Adrenal gland (tissue), 12 donors: Measurements from ENCODE around the gene TRAF4. TPM values are rescaled to one million over a fixed set of nuclear protein-coding genes. Genes with fewer than 3 reads are reported as not detected.

ENCODE experiments used
- DNase-seq, 7 donors: peaks; one replicate each; pipeline ENCODE4 v3.0.0-alpha.2; 2019 to 2020
- H3K27ac ChIP-seq, 5 donors: fragments of 200-600 bp; sonication (generic) in 4 of 5; 1 replicate in 3 of 5; 2 replicates in 2 of 5; pipeline versions ENCODE4 v1.5.1 to v1.8.0; 2016 to 2020; ENCODE audit warnings: mild to moderate bottlenecking in 1 of 5
- H3K27me3 ChIP-seq: fragments of 200-600 bp; 2 replicates; pipeline ENCODE4 v1.8.0; 2021
- H3K36me3 ChIP-seq, 2 donors: fragments of 200-600 bp; replicated peaks in 1 of 2; 1 replicate in 1 of 2; 2 replicates in 1 of 2; pipeline versions ENCODE4 v1.5.1 to v1.8.0; 2018 to 2022
- H3K4me1 ChIP-seq, 2 donors: fragments of 200-600 bp; replicated peaks in 1 of 2; 1 replicate in 1 of 2; 2 replicates in 1 of 2; pipeline versions ENCODE4 v1.5.1 to v1.8.0; 2018 to 2021
- H3K4me3 ChIP-seq, 4 donors: fragments of 200-600 bp; sonication (generic) in 3 of 4; one replicate each; pipeline ENCODE4 v1.5.1; 2016 to 2018
- H3K9me3 ChIP-seq, 3 donors: fragments of 200-600 bp; sonication (generic) in 1 of 3; replicated peaks in 1 of 3; 1 replicate in 2 of 3; 2 replicates in 1 of 3; pipeline versions ENCODE4 v1.5.1 to v1.8.0; 2016 to 2021
- POLR2A ChIP-seq, 2 donors: fragments of 450-650 bp; IDR thresholded peaks; one replicate each; pipeline ENCODE4 v1.6.1; 2017; ENCODE audit warnings: antibody characterized with exemption in 2 of 2, mild to moderate bottlenecking in 2 of 2, moderate library complexity in 1 of 2
- WGBS, 4 donors: extraction: QIAGEN DNeasy Blood & Tissue Kit in 2 of 4; methylation state at CpG; one replicate each; pipeline versions ENCODE4 v1.1.5 to v1.1.7; 2013 to 2017; 5-methylcytosine and 5-hydroxymethylcytosine counted together
- intact Hi-C, 2 donors: fragments of 100-400 bp; cut with DNase I; formaldehyde crosslinking; loops; one replicate each; pipeline versions ENCODE4 v1.14.1 to v1.15.0; 2022 to 2023
- polyA plus RNA-seq, 3 donors: library from polyadenylated mRNA; stranded (reverse); fragments of 200-250 nt in 2 of 3; fragments of 350-450 nt in 1 of 3; fragmentation: Illumina TruSeq in 1 of 3; extraction: RNeasy Lipid Tissue Mini Kit (QIAGEN cat#74804) in 1 of 3; gene quantifications; one replicate each; pipeline ENCODE4 v1.2.3, GENCODE V29; 2013 to 2014
- total RNA-seq, 9 donors: library from RNA; depleted of rRNA in 4 of 9; stranded (reverse); fragments of >200 nt in 4 of 9; fragments of 120-200 nt in 1 of 9; fragmentation: NEBNext Ultra II Directional in 1 of 9; extraction: Animal tissue kit (Norgen Biotek cat#: 25700) in 1 of 9; gene quantifications; one replicate each; pipeline versions ENCODE4 v1.1.0 to v1.2.4, GENCODE V29; 2013 to 2023
- TF ChIP-seq, protein P1 (sequence below), 6 experiments: fragments of 450-650 bp in 4 of 6; fragments of 200-600 bp in 2 of 6; sonication (generic) in 1 of 6; IDR thresholded peaks; 1 replicate in 5 of 6; 2 replicates in 1 of 6; pipeline versions ENCODE4 v1.5.1 to v1.8.0; 2016 to 2021; ENCODE audit warnings: antibody characterized with exemption in 6 of 6, mild to moderate bottlenecking in 2 of 6, moderate library complexity in 1 of 6
- donor health status: healthy with polysubstance abuse.
- donor health status: Bipolar disorder and iron deficiency.
- donor health status: DM: yes; HTN: yes; CAD: no.
- donor health status: DM: no; HTN: no; CAD: no.
- donor health status: DM: no; HTN: no; CAD: no.
- donor health status: DM: yes; HTN: yes; CAD: no.

Gene TRAF4
- total and polyA plus RNA-seq, 12 donors: 8.2 to 50.5 (median 22.1) TPM

DNA sequence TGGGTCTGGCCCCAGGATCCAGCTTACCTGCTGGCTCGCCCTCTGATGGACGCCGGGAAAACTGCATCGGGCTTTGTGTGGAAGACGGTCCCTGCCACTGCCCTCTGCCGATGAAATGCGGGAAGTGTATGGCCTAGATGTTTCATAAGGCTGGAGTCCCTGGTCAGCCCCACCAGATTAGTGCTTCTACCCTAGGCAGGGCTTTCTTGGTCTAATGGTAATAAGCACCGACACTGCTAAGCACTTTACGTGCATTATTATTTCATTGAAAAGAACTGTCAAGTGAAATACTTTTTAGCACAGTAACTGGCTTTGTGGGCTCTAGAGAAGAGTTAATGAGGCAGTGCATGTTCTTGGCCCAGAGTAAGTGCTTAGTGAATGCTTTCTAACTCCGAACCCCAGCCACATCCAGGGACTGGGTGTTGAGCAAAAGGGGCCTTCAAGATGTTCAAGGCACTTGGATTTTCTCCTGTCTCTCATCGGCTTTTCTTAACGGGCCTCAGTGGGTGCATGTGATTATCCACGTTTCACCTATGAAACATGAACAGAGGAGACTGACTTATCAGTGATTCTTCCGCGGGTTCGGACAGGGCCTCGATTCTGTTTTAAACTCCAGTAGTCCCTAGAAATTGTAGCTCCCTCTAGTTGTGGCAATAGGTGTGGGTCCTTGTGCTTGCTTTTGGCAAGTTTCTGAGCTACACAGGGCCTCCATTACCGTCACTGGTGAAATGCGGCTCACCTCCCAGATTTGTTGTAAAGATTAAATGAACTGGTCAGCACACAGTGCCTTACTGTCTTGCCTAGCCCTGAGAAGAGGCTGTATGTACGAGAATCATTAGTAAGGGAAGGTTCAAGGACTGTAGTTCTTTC, 6.6 kb downstream of the TRAF4 start:
- peaks cover 24 to 36% of the 10 kb centered on the region in 2 donors for H3K4me1 ChIP-seq
- H3K4me3 ChIP-seq: no peak overlapping the region
- H3K27me3 ChIP-seq: no peaks in the 10 kb centered on the region
- intact Hi-C loops: loop anchor here in 1 of 2 donors (10.0 kb wide), 2 partner anchors 94 to 164 kb away; partner anchors contain the start of gene FAM222B
- H3K36me3 ChIP-seq: peaks cover 0 to 25% of the 10 kb centered on the region in 2 donors
- DNase-seq: peak; percentile 91 to 98 (median 97)
- no peaks in the 10 kb centered on the region for H3K9me3 ChIP-seq
- TF ChIP-seq POLR2A (IDR thresholded peaks at IDR 0.05): peak in 1 of 2 donors; percentile 22
- TF ChIP-seq, protein P1, sequence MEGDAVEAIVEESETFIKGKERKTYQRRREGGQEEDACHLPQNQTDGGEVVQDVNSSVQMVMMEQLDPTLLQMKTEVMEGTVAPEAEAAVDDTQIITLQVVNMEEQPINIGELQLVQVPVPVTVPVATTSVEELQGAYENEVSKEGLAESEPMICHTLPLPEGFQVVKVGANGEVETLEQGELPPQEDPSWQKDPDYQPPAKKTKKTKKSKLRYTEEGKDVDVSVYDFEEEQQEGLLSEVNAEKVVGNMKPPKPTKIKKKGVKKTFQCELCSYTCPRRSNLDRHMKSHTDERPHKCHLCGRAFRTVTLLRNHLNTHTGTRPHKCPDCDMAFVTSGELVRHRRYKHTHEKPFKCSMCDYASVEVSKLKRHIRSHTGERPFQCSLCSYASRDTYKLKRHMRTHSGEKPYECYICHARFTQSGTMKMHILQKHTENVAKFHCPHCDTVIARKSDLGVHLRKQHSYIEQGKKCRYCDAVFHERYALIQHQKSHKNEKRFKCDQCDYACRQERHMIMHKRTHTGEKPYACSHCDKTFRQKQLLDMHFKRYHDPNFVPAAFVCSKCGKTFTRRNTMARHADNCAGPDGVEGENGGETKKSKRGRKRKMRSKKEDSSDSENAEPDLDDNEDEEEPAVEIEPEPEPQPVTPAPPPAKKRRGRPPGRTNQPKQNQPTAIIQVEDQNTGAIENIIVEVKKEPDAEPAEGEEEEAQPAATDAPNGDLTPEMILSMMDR (IDR thresholded peaks at IDR 0.05): peak; percentile 99 to 100 (median 100)
- 28 to 56% (median 32%) methylated on average over 13 to 20 of the region's 20 CpGs for WGBS, 4 donors
- peak overlapping the region in 3 of 5 donors; percentile 51 to 98 (median 58) for H3K27ac ChIP-seq

DNA sequence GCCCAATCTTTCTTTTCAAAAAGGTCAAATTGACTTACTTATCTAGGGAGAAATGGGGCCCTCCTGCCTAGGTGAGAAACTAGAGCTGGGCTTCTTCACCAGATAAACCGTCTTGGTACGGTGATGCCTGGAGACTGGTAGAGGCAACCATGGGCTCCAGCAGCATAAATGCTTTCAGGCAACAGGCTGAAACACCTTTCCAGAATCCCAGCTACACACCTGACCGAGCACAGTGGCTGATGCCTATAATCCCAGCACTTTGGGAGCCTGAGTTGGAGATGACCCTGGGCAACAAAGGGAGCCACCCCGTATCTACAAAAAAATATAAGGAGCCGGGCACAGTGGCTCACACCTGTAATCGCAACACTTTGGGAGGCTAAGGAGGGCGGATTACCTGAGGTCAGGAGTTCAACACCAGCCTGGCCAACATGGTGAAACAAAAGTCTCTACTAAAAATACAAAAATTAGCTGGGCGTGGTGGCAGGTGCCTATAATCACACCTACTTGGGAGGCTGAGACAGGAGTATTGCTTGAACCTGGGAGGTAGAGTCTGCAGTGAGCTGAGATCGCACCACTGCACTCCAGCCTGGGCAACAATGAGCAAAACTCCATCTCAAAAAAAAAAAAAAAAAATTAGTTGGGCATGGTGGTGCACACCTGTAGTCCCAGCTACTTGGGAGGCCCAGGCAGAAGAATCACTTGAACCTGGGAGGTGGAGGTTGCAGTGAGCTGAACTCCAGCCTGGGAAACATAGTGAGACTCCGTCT, 8.0 kb downstream of the TRAF4 start:
- no peak overlapping the region for H3K4me3 ChIP-seq
- peaks cover 10 to 23% of the 10 kb centered on the region in 2 donors for H3K4me1 ChIP-seq
- H3K27me3 ChIP-seq: no peaks in the 10 kb centered on the region
- H3K27ac ChIP-seq: no peak overlapping the region
- no peaks in the 10 kb centered on the region for H3K9me3 ChIP-seq
- DNase-seq: no peak
- TF ChIP-seq, protein P1 (IDR thresholded peaks at IDR 0.05): no peak
- no peak for TF ChIP-seq POLR2A (IDR thresholded peaks at IDR 0.05)
- H3K36me3 ChIP-seq: peaks cover 0 to 25% of the 10 kb centered on the region in 2 donors
- WGBS, 4 donors: 93 to 94% (median 93%) methylated on average over 10 of the region's 10 CpGs
- intact Hi-C loops: loop anchor here in 1 of 2 donors (10.0 kb wide), 2 partner anchors 93 to 163 kb away; partner anchors contain the start of gene FAM222B

GRCh38 chr17:28755486-28755885, 11.7 kb downstream of the TRAF4 start:
- no peak overlapping the region for H3K27ac ChIP-seq
- no peaks in the 10 kb centered on the region for H3K27me3 ChIP-seq
- H3K9me3 ChIP-seq: no peaks in the 10 kb centered on the region
- no peak for TF ChIP-seq POLR2A (IDR thresholded peaks at IDR 0.05)
- TF ChIP-seq, protein P1 (IDR thresholded peaks at IDR 0.05): no peak
- no peaks in the 10 kb centered on the region for H3K4me1 ChIP-seq
- 80 to 91% (median 86%) methylated on average over 3 to 7 of the region's 7 CpGs for WGBS, 4 donors
- no peak for DNase-seq
- intact Hi-C loops: loop anchor here in 1 of 2 donors (10.0 kb wide), 2 partner anchors 89 to 159 kb away; partner anchors contain the start of gene FAM222B
- no peak overlapping the region for H3K4me3 ChIP-seq
- H3K36me3 ChIP-seq: peaks cover 0 to 24% of the 10 kb centered on the region in 2 donors
